T47D (cell line): ENCODE measurements around the gene COBLL1.
"Not testable (repeated sequence)": the region's sequence is repeated elsewhere in the genome, so short reads cannot be mapped to it uniquely, and the experiment has no call there.

Experiments
- DNase-seq, 2 experiments: peaks; one replicate each; pipeline versions ENCODE4 v3.0.0 to v3.0.0-alpha.2; 2011 to 2012; ENCODE audit warnings: low read depth in 1 of 2, low spot score in 1 of 2
- JUND ChIP-seq: IDR thresholded peaks from 2 replicates; pipeline ENCODE4 v1.6.1; 2012; ENCODE audit warnings: low read depth
- in situ Hi-C: cut with HindIII; loops from 2 replicates; pipeline ENCODE4 v1.10.0; 2016; ENCODE audit warnings: low sequenced_read_pairs, low pct_unique_long_range_greater_than_20kb

Gene COBLL1

DNA sequence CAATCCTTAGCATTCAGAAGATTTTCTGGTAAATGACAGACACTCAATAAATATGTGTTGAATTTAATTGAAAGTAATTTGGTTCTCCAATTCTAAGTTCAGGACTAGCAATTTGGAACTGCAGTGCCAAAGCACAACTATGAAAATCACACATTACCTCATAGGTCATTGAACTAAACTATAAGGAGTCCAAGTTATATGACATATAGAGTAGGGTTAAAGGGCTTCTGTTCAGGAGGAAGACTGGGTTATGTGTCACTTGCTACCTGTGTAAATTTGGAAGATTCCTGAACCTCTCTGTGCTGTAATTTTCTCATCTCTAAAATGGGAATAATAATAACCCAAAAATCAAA, 27.8 kb upstream of the COBLL1 start:
- in situ Hi-C loops: no loop called here
- TF ChIP-seq JUND: no peak
- no peak for DNase-seq

DNA sequence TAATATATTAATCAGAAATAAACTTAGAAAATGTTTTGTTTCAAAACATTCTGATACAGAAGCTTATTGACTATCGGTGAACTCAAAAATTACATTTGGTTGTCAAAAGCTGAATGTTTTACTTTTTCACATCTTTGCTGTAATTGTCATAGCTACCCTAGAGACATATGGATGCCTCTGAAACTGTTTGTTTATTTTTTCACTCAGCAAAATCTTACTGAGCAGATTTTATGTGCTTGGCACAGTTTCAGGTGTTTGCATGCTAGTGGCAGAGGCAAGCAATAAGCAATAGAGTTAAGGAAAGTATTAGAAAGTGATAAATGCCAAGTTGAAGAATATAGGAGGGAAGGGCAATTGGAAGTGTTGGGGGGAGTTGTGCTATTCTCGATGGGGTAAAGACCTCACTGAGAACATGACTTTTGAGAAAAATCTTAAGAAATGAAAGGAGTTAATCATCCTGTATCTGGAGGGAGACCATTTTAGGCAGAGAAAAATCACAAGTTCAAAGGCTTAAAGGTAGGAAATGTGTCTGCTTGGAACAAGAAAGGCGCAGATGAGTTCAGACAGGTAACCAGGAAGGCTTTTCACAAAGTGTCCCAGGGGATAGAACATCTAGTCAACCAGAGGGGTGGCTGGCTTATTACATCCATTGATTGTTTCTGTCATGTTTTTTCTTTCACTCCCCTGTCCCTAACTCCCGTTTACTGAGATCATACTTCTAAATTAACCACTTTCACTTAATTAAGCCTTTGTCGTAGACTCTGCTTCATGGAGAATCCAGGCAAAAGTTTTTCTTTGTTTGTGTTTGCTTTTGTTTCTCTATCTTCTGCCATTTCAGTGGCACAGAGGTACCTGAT, 27.2 kb upstream of the COBLL1 start:
- in situ Hi-C loops: no loop called here
- DNase-seq: peak in 1 of 2 experiments; percentile 12
- no peak for TF ChIP-seq JUND

DNA sequence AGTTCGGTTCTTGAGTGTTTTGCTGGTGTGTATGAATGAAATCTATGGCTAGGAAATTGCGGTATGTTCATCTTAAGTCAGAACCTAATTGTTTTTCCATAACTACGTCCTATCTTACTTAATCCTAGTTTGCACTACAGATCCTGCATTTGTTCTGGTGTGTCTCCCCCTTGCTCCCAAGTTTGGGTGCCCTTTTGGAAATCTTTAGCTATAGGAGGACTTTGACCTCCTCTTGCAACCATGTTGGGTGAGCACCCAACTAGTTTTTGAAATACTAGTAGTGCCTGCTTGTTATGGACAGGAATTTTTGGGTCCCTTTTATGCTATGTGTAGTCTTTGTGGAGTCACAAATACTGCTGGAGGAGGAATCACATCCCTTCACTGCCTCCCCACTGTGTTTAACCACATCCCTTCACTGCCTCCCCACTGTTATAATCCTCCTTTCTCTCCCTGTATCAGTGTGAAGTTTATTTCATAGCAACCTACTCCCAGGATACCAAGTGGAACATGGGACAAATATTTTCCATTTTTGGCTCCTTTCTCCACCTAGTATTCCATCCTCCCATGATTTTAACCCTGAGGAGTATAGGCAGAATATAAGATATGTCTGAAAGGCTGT, 26.3 kb upstream of the COBLL1 start:
- TF ChIP-seq JUND: no peak
- in situ Hi-C loops: no loop called here
- no peak for DNase-seq

DNA sequence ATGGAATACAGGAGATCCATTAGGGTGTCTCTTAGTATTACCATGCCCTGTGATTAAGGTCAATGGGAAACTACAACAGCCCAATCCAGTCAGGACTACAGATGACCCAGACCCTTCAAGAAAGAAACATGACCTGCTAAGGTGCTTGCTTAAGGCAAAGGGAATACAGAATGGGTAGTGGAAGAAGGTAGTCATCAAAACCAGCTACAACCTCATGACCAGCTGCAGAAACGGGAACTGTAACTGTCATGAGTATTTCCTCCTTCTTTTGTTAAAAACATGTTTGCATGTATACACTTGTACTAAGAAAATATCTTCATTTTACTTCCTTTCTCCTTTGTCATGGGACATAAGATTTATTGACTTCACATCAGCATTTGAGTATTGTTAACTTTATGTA, 24.8 kb upstream of the COBLL1 start:
- in situ Hi-C loops, DNase-seq: not testable (repeated sequence)

DNA sequence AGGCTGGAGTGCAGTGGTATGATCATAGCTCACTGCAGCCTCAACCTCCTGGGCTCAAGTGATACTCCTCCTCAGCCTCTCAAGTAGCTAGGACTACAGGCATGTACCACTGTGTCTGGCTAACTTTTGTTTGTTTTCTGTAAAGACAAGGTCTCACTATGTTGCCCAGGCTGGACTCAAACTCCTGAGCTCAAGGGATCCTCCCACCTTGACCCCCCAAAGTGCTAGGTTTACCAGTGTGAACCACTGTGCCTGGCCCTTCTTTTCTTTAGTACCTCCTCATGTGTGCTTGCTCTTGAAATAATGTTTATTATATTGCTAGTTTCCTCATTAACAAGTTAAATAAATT, 19.0 kb upstream of the COBLL1 start:
- DNase-seq: no peak
- no peak for TF ChIP-seq JUND
- in situ Hi-C loops: no loop called here

DNA sequence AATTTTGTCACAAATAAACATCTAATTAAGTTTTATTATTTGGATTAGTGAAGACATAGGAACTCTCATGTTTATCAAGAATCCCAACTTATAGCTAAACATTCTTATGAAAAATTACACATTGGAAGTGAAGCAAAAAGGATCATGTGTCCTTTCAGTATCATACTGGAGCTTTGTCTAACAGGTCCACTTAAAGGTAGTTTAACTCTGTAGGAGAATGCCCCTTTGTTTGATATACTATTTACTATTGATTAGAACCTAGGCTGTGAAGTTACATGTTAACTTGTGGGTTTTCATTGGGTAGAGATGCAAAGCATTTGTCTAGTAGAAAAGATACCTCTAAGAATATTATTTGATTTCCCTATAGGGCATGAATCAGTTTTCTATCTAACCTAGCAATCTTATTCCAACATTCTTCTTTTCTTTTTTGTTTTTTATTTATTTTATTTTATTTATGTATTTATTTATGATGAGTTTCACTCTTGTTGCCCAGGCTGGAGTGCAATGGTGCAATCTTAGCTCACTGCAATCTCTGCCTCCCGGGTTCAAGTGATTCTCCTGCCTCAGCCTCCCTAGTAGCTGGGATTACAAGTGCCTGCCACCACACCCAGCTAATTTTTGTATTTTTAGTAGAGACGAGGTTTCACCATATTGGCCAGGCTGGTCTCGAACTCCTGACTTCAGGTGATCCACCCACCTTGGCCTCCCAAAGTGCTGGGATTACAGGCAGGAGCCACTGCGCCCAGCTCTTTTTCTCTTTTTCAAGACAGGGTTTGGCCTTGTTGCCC, 18.5 kb upstream of the COBLL1 start:
- in situ Hi-C loops, DNase-seq: not testable (repeated sequence)

DNA sequence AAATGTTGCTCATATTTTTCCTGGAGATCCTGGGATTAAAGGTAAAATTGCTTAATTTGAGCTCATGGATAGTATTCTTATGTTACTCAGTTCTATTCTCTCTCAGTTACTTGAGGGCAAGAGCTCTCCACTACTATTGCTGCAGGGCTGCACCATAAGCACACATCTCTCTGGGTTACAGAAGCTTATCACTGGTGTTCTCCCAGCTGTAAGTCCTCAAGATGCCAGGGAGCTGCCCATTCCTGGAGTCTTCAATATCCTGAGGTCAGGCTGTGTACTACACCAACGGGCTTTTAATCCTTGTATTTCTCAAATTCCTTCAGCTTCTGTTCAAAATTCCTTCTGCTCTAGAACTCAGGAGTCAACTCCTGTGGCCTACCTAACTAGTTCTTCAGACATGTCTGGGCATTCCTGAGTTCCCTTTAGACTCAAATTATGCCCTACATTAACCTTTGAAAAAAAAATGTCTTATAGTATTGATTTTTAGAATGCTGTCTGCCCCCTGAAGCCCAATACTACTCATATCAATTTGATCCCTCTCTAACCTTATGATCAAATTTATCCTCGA, 17.7 kb upstream of the COBLL1 start:
- no peak for DNase-seq
- in situ Hi-C loops: no loop called here
- TF ChIP-seq JUND: no peak

DNA sequence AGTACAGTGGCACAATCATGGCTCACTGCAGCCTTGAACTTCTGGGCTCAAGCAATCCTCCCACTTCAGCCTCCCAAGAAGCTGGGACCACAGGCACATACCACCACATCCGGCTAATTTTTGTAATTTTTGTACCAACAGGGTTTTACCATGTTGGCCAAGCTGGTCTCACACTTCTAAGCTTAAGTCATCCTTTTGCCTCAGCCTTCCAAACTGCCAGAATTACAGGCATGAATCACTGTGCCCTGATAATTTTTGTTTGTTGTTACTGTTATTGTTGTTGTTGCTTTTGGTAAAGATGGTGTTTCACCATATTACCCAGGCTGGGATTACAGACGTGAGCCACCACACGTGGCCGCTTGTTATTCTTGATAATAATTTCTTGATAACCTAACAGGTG, 10.5 kb upstream of the COBLL1 start:
- TF ChIP-seq JUND: no peak
- DNase-seq: no peak
- in situ Hi-C loops: no loop called here

DNA sequence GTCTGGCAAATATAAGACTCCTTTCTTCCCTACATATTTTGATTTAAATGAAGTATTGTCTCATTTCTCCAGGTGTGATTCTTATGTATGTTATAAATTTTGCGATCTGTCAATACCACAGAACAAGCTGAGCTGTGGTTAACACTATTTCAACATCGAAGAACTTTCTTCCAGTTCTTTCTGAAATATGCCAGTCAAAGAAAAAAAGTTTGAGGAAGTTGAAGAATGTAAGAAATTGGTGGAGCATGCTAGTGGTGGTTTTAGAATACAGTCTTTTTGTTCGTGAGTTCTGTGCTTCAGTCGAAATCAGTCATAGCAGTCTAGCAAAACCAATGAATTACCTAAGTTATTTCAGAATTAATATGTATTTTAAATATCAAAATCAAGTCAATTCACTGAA, 8.6 kb upstream of the COBLL1 start:
- DNase-seq: no peak
- no peak for TF ChIP-seq JUND
- in situ Hi-C loops: no loop called here

DNA sequence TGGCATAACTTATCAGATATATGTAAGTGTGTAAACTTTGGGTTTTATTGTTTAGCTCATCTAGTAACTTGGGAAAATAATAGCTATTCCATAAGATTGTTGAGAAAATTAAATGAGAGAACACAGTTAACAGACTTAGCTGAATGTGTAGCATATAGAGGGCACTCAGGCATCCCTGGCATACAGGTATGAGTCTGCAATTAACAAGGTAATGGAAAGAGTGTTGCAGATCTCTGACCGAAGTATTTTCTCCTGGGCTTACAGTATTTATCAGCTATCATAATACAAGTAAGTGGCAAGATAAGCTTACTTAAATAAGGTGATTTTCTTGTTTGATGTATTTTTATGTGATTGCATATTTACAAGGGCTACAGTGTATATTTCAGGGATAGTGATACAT, 7.9 kb upstream of the COBLL1 start:
- in situ Hi-C loops: no loop called here
- no peak for TF ChIP-seq JUND
- no peak for DNase-seq

DNA sequence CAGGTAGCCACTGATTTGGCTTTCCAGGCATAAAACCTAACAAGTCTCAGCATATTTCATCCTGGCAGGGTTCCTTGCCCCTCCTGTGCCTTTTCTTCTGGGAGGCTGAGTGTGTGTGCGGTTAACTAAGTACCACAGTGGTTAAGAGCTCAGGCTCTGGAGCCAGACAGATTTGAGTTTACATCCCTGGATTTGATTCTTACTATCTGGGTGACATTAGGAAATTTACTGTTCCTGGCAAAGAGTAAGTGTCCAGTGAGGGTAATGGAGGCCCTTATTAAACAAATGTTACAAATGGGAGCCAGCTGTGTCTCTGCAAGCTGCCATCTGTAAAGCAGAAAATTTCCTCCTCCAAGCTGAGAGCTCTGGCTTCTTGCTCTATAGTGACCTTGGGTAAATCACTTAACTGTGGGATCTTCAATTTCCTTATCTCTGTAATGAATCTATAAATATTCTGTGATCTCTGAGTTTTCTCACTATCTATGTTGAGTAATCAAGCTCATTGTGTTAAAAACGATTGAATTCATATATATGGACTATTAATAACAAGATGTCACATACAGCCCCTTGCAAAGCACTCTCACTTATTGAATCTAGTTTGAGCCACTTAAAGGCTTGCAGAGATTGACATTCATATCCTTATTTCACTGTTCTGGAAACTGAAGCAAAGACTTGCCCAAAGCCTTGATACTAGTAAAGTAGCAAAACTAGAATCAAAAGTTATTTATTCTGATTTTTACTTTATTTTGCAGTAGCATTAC, 6.5 kb upstream of the COBLL1 start:
- DNase-seq: no peak
- no peak for TF ChIP-seq JUND
- in situ Hi-C loops: no loop called here

DNA sequence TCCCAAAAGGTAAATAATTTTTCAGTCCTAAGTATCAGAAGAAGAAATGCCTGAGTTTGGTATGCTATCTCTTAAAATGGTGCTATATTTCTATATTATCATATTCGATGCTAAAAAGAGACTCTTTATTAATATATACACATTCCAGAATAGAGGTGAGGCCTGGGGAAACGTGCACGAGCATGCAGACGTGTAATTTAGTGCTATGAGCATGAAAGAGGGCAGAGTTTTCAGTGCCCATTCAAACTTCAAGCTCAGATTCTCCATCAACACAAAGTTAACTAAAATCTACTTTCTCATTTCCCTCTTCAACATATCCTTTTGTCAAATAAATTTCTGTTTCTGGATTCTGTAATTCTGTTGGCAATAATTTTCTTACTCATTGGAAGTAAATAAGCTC, 5.7 kb upstream of the COBLL1 start:
- in situ Hi-C loops: no loop called here
- DNase-seq: no peak
- TF ChIP-seq JUND: no peak
